GM12878 (cell line): ENCODE results near the gene TSC22D3. TPM values are rescaled to one million over a fixed set of nuclear protein-coding genes. Genes with fewer than 3 reads are reported as not detected.
A peak's percentile ranks its signal among the peaks of the same experiment; 100 is the strongest.

Source experiments
- ATAC-seq: fragments of 200-7000 bp; cut with Tn5 transposase; 3 replicates; pipeline ENCODE4 v1.9.1; 2020; ENCODE audit warnings: mild to moderate bottlenecking, moderate library complexity
- BruUV-seq: library from RNA; stranded (reverse); fragments of 400-500 nt; replicated peaks from 2 replicates; lab custom pipeline; 2021; lab: Mats Ljungman, UMichigan
- CTCF ChIA-PET: fragments of 300-600 bp; sonication (Branson Sonifier 250); formaldehyde crosslinking; extraction: SDS; loops from one replicate; lab custom pipeline; 2021; ENCODE audit warnings: inconsistent platforms; lab: Yijun Ruan, JAX
- POLR2A ChIA-PET: fragments of 350-600 bp; formaldehyde crosslinking; extraction: SDS; loops from one replicate; lab custom pipeline; 2021; ENCODE audit warnings: inconsistent platforms; lab: Charles Lee
- RAD21 ChIA-PET: fragments of 300-600 bp; sonication (Branson Sonifier 250); formaldehyde crosslinking; loops from one replicate; lab custom pipeline; 2023; ENCODE audit warnings: antibody characterized with exemption; ENCODE audit not compliant: unreplicated experiment; lab: Charles Lee
- SMC1A ChIA-PET: fragments of 300-600 bp; sonication (Branson Sonifier 250); formaldehyde crosslinking; loops from one replicate; lab custom pipeline; 2023; ENCODE audit not compliant: unreplicated experiment, uncharacterized antibody; lab: Charles Lee
- DNase-seq: peaks from one replicate; pipeline ENCODE4 v3.0.0-alpha.2; 2011; ENCODE audit warnings: low read depth, low spot score
- FAIRE-seq: peaks from 3 replicates; lab custom pipeline; 2011; peaks lifted over from hg19 to GRCh38; lab: Jason Lieb, UNC
- H2AFZ ChIP-seq: 2 replicates; pipeline ENCODE4 v1.6.0; 2011; ENCODE audit warnings: low read depth, low read length, control low read depth; ENCODE audit not compliant: control insufficient read depth
- H3K27ac ChIP-seq: 2 replicates; pipeline ENCODE4 v1.5.1; 2011; ENCODE audit warnings: control low read depth; ENCODE audit not compliant: control insufficient read depth, insufficient read depth
- H3K27me3 ChIP-seq, 2 experiments: replicated peaks in 1 of 2; 2 replicates each; pipeline versions ENCODE4 v1.6.0 to v1.6.1; 2011; ENCODE audit warnings: low read length in 1 of 2; ENCODE audit not compliant: control insufficient read depth in 2 of 2, insufficient read depth in 2 of 2
- H3K36me3 ChIP-seq, 2 experiments: 2 replicates each; pipeline ENCODE4 v1.5.1; 2011; ENCODE audit warnings: low read length in 1 of 2; ENCODE audit not compliant: control insufficient read depth in 2 of 2, insufficient read depth in 2 of 2
- H3K4me1 ChIP-seq: 2 replicates; pipeline ENCODE4 v1.6.1; 2011; ENCODE audit warnings: mild to moderate bottlenecking, low read length, moderate library complexity, mixed read lengths; ENCODE audit not compliant: control insufficient read depth, insufficient read depth
- H3K4me2 ChIP-seq: 2 replicates; pipeline ENCODE4 v1.6.0; 2011; ENCODE audit warnings: control low read depth; ENCODE audit not compliant: control insufficient read depth, insufficient read depth
- H3K4me3 ChIP-seq: fragments of 200-600 bp; sonication (generic); 2 replicates; pipeline ENCODE4 v1.5.1; 2016
- H3K79me2 ChIP-seq: 2 replicates; pipeline ENCODE4 v1.6.0; 2011; ENCODE audit warnings: low read length; ENCODE audit not compliant: control insufficient read depth, insufficient read depth
- H3K9ac ChIP-seq: 2 replicates; pipeline ENCODE4 v1.8.0; 2011; ENCODE audit warnings: low read length, control low read depth, mixed read lengths; ENCODE audit not compliant: control insufficient read depth, insufficient read depth
- H3K9me3 ChIP-seq: replicated peaks from 3 replicates; pipeline ENCODE4 v1.5.1; 2011; ENCODE audit warnings: mild to moderate bottlenecking, low read length; ENCODE audit not compliant: control insufficient read depth, insufficient read depth
- H4K20me1 ChIP-seq: 2 replicates; pipeline ENCODE4 v1.6.0; 2011; ENCODE audit not compliant: control insufficient read depth, insufficient read depth
- BACH1 ChIP-seq: fragments of 450-650 bp; IDR thresholded peaks from 2 replicates; pipeline ENCODE4 v1.6.1; 2017; ENCODE audit warnings: mild to moderate bottlenecking, borderline replicate concordance
- CREB1 ChIP-seq: IDR thresholded peaks from 2 replicates; pipeline ENCODE4 v1.6.1; 2012; ENCODE audit warnings: low read depth, mild to moderate bottlenecking, inconsistent platforms
- FOXM1 ChIP-seq: IDR thresholded peaks from 2 replicates; pipeline ENCODE4 v1.6.1; 2012; ENCODE audit warnings: low read depth, mild to moderate bottlenecking, inconsistent platforms, low read length, moderate library complexity
- IRF4 ChIP-seq: IDR thresholded peaks from 2 replicates; pipeline ENCODE4 v1.6.1; 2011; ENCODE audit warnings: low read depth, low read length
- NFXL1 ChIP-seq: fragments of 450-650 bp; IDR thresholded peaks from 2 replicates; pipeline ENCODE4 v1.6.1; 2017; ENCODE audit warnings: antibody characterized with exemption, mild to moderate bottlenecking, borderline replicate concordance
- PAX8 ChIP-seq: fragments of 450-650 bp; IDR thresholded peaks from 2 replicates; pipeline ENCODE4 v1.6.1; 2017; ENCODE audit warnings: mild to moderate bottlenecking, moderate library complexity
- PML ChIP-seq: IDR thresholded peaks from 2 replicates; pipeline ENCODE4 v1.6.1; 2012; ENCODE audit warnings: low read length, inconsistent platforms
- RB1 ChIP-seq: fragments of 450-650 bp; formaldehyde crosslinking; IDR thresholded peaks from 2 replicates; pipeline ENCODE4 v1.6.1; 2017; ENCODE audit warnings: mild to moderate bottlenecking, borderline replicate concordance
- RCOR1 ChIP-seq: conservative IDR thresholded peaks from 2 replicates; pipeline ENCODE4 v1.6.1; 2012; ENCODE audit warnings: low read depth, low read length, improper control_type of control experiment
- STAT3 ChIP-seq: IDR thresholded peaks from 2 replicates; pipeline ENCODE4 v1.6.1; 2011; ENCODE audit warnings: low read depth, low read length, improper control_type of control experiment
- SUPT20H ChIP-seq: IDR thresholded peaks from 2 replicates; pipeline ENCODE4 v1.6.1; 2011; ENCODE audit warnings: low read depth, mild to moderate bottlenecking, low read length, moderate library complexity, borderline replicate concordance; ENCODE audit not compliant: control insufficient read depth
- TBL1XR1 ChIP-seq: IDR thresholded peaks from 2 replicates; pipeline ENCODE4 v1.6.1; 2012; ENCODE audit warnings: low read depth, low read length, improper control_type of control experiment
- WGBS: methylation state at CpG from one replicate; pipeline ENCODE4 v1.1.6; 2016; ENCODE audit warnings: low lambda C conversion rate; ENCODE audit not compliant: insufficient replicate concordance, insufficient coverage; ENCODE audit errors: missing lambda C conversion rate; 5-methylcytosine and 5-hydroxymethylcytosine counted together
- in situ Hi-C: fragments of 300-500 bp; cut with MboI; formaldehyde crosslinking; loops from 9 replicates; pipeline ENCODE4 v1.14.3; 2018; ENCODE audit warnings: mixed read lengths
- intact Hi-C: fragments of 100-400 bp; cut with micrococcal nuclease; formaldehyde crosslinking; loops from one replicate; pipeline ENCODE4 v1.14.2; 2022; ENCODE audit not compliant: unreplicated experiment
- polyA plus RNA-seq, 11 experiments: library from polyadenylated mRNA; depleted of rRNA in 4 of 11; unstranded in 6 of 11; stranded (reverse) in 5 of 11; fragments of >200 nt; fragmentation: Nextera tagmentation in 4 of 11; fragmentation: Illumina TruSeq in 1 of 11; extraction: Ambion mirVana in 4 of 11; extraction: Trizol in 1 of 11; gene quantifications; 1 replicate in 1 of 11; 2 replicates in 10 of 11; pipeline versions ENCODE4 v1.2.1 to v1.2.3, GENCODE V29; 2011 to 2016; ENCODE audit warnings: inconsistent platforms in 2 of 11, missing spikeins in 2 of 11, low read depth in 1 of 11
- total RNA-seq, 4 experiments: library from RNA; depleted of rRNA in 3 of 4; stranded (reverse); fragments of >200 nt in 3 of 4; fragmentation: Illumina TruSeq in 1 of 4; extraction: Trizol in 1 of 4; gene quantifications; 2 replicates each; pipeline versions ENCODE4 v1.2.1 to v1.2.3, GENCODE V29; 2013 to 2021
- TF ChIP-seq, protein P1 (sequence below): fragments of 450-650 bp; IDR thresholded peaks from 2 replicates; pipeline ENCODE4 v1.6.1; 2017; ENCODE audit warnings: mild to moderate bottlenecking, low read depth, inconsistent platforms; ENCODE audit not compliant: poor library complexity, severe bottlenecking
- TF ChIP-seq, protein P2 (sequence below): IDR thresholded peaks from 2 replicates; pipeline ENCODE4 v1.6.1; 2012; ENCODE audit warnings: low read depth, low read length, improper control_type of control experiment
- TF ChIP-seq, protein P3 (sequence below): fragments of 450-650 bp; IDR thresholded peaks from 2 replicates; pipeline ENCODE4 v1.6.1; 2018; ENCODE audit warnings: borderline replicate concordance, mild to moderate bottlenecking; ENCODE audit not compliant: partially characterized antibody

TSC22D3 gene
- total and polyA plus RNA-seq, 10 of the 15 experiments (the other 5 are each of a cell fraction or from before 2014, with no cell fraction given), result 4.6 to 122 (median 16.1) TPM

DNA sequence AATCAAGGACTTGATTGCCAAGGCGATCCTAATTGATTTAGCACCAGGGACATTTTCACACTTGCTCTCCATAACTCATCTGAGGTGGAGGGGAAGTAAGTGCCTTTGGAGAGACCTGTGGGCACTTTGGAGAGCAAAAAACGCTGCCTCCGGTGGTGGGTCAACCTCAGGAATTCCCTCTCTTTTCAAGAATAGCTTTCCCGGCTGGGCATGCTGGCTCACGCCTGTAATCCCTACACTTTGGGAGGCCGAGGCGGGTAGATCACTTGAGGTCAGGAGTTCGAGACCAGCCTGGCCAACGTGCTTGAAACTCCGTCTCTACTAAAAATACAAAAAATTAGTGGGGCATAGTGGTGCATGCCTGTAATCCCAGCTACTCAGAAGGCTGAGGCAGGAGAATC, 98.1 kb downstream of the TSC22D3 start (continued):
- TF ChIP-seq CREB1 (no peak), FOXM1 (no peak), STAT3 (no peak), NFXL1 (no peak), RCOR1 (no peak)

DNA sequence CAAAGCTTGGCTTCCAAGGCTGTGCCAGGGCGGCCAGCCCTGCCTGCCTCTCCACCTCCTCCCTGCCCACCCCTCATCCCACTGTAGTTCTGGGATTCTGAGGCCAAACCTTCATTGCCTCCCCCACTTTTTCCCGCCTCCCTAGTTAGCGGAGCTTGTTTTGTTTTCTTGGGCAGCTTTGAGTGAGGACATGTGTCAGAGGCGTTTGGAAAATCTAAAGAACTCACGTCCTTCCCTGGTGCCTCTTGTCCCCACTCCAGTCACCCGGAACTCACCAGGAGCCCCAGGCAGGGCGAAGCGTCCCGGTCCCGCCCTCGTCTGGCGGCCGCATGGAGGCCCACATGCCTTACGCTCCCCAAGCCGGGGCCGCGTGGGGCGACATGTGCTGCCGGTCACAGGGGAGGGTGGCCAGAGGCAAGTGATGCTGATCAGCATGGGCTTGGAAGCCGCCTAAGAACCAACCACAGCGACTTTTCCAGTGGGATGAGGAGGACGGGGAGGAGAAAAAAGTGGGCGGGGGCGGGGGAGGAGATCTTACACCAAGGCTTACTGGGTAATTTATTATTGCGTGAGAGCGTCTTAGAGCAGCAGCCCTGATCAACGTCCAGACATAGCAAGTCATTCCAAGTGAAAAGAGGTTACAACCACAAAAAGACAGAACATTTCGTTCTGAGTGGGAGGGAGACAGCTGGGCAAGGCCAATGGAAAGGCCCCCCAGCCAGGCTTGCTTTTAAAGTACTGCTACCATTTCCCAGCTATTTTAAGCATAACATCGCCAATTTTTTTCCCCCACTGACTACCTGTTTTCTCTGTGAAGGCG, 98.8 kb downstream of the TSC22D3 start:
- peak overlapping the region; percentile 78 for H3K9ac ChIP-seq
- no peaks in the 10 kb centered on the region for H3K36me3 ChIP-seq
- intact Hi-C loops, result loop anchor here (5.0 kb wide), 1 partner anchor 559 kb away; the partner anchor contains the start of gene RBM41
- no peaks in the 10 kb centered on the region; a peak in 1 of 4 replicates for H3K27me3 ChIP-seq
- ChIA-PET POLR2A (interaction anchor here (1.1 to 10.5 kb wide), 5 partner anchors 8 to 92 kb away, joined by 3 to 287 read pairs (median 4); no protein-coding TSS in a partner anchor), CTCF (interaction anchor here (0.6 to 8.6 kb wide), 10 partner anchors 8 to 217 kb away, joined by 3 to 273 read pairs (median 9); partner anchors contain the start of genes NCBP2L and TSC22D3), SMC1A (interaction anchor here (1.4 to 8.6 kb wide), 9 partner anchors 10 to 99 kb away, joined by 4 to 425 read pairs (median 7); partner anchors contain the start of genes NCBP2L and TSC22D3), RAD21 (interaction anchor here (0.8 to 11.2 kb wide), 7 partner anchors 8 to 90 kb away, joined by 3 to 444 read pairs (median 17); no protein-coding TSS in a partner anchor)
- peaks cover 22% of the 10 kb centered on the region for H3K4me1 ChIP-seq
- peaks cover 4% of the 10 kb centered on the region for H3K79me2 ChIP-seq
- 58% methylated on average over 28 of the region's 30 CpGs for whole genome bisulfite sequencing
- ATAC-seq, result peak; percentile 38
- no peak overlapping the region; the same call in 1 of the 2 replicates for H2AFZ ChIP-seq
- peak overlapping the region; percentile 54 for H3K4me3 ChIP-seq
- H3K4me2 ChIP-seq, result peak overlapping the region; percentile 69
- in situ Hi-C loops, result loop anchor here (5.0 kb wide), 1 partner anchor 36 kb away; no protein-coding TSS in a partner anchor
- peak overlapping the region; percentile 57 for H3K27ac ChIP-seq
- DNase-seq, result no peak
- no peaks in the 10 kb centered on the region for H4K20me1 ChIP-seq
- BruUV-seq, result no TSS peak
- no peak for FAIRE-seq
- H3K9me3 ChIP-seq, result no peaks in the 10 kb centered on the region
- TF ChIP-seq, protein P1, sequence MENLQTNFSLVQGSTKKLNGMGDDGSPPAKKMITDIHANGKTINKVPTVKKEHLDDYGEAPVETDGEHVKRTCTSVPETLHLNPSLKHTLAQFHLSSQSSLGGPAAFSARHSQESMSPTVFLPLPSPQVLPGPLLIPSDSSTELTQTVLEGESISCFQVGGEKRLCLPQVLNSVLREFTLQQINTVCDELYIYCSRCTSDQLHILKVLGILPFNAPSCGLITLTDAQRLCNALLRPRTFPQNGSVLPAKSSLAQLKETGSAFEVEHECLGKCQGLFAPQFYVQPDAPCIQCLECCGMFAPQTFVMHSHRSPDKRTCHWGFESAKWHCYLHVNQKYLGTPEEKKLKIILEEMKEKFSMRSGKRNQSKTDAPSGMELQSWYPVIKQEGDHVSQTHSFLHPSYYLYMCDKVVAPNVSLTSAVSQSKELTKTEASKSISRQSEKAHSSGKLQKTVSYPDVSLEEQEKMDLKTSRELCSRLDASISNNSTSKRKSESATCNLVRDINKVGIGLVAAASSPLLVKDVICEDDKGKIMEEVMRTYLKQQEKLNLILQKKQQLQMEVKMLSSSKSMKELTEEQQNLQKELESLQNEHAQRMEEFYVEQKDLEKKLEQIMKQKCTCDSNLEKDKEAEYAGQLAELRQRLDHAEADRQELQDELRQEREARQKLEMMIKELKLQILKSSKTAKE, result peak; percentile 68
- TF ChIP-seq BACH1 (no peak), SUPT20H (no peak), TBL1XR1 (no peak), PAX8 (no peak), IRF4 (0 out of 2 replicates have a peak, but pooled peaks have one; percentile 14), PML (0 out of 2 replicates have a peak, but pooled peaks have one; percentile 32), STAT3 (no peak), RB1 (no peak)
- TF ChIP-seq, protein P2, sequence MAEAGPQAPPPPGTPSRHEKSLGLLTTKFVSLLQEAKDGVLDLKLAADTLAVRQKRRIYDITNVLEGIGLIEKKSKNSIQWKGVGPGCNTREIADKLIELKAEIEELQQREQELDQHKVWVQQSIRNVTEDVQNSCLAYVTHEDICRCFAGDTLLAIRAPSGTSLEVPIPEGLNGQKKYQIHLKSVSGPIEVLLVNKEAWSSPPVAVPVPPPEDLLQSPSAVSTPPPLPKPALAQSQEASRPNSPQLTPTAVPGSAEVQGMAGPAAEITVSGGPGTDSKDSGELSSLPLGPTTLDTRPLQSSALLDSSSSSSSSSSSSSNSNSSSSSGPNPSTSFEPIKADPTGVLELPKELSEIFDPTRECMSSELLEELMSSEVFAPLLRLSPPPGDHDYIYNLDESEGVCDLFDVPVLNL, result no peak
- TF ChIP-seq, protein P3, sequence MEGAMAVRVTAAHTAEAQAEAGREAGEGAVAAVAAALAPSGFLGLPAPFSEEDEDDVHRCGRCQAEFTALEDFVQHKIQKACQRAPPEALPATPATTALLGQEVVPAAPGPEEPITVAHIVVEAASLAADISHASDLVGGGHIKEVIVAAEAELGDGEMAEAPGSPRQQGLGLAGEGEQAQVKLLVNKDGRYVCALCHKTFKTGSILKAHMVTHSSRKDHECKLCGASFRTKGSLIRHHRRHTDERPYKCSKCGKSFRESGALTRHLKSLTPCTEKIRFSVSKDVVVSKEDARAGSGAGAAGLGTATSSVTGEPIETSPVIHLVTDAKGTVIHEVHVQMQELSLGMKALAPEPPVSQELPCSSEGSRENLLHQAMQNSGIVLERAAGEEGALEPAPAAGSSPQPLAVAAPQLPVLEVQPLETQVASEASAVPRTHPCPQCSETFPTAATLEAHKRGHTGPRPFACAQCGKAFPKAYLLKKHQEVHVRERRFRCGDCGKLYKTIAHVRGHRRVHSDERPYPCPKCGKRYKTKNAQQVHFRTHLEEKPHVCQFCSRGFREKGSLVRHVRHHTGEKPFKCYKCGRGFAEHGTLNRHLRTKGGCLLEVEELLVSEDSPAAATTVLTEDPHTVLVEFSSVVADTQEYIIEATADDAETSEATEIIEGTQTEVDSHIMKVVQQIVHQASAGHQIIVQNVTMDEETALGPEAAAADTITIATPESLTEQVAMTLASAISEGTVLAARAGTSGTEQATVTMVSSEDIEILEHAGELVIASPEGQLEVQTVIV, result no peak
